Suprapubic skin (tissue), 4 donors: Measurements from ENCODE around the gene TSHZ2.

ENCODE experiments used
- CTCF ChIP-seq, 2 donors: fragments of 200-600 bp in 1 of 2; fragments of 450-650 bp in 1 of 2; sonication (generic) in 1 of 2; IDR thresholded peaks; one replicate each; pipeline ENCODE4 v1.5.1; 2016 to 2019; ENCODE audit warnings: antibody characterized with exemption in 2 of 2, mild to moderate bottlenecking in 1 of 2, moderate library complexity in 1 of 2
- EP300 ChIP-seq: sonication (generic); formaldehyde crosslinking; IDR thresholded peaks from one replicate; pipeline ENCODE4 v1.6.1; 2017; ENCODE audit warnings: antibody characterized with exemption
- POLR2A ChIP-seq, 2 donors: fragments of 450-650 bp; IDR thresholded peaks; one replicate each; pipeline ENCODE4 v1.6.1; 2017; ENCODE audit warnings: antibody characterized with exemption in 2 of 2, mild to moderate bottlenecking in 2 of 2, moderate library complexity in 2 of 2
- POLR2AphosphoS5 ChIP-seq, 3 donors: sonication (generic); formaldehyde crosslinking; IDR thresholded peaks; one replicate each; pipeline ENCODE4 v1.6.1; 2017; ENCODE audit warnings: antibody characterized with exemption in 3 of 3

GRCh38 chr20:53282217-53282955 lies 310.2 kb downstream of the TSHZ2 start:
- TF ChIP-seq CTCF (IDR thresholded peaks at IDR 0.05), result no peak
- no peak for TF ChIP-seq POLR2AphosphoS5 (IDR thresholded peaks at IDR 0.05)
- TF ChIP-seq EP300, result no peak
- TF ChIP-seq POLR2A (IDR thresholded peaks at IDR 0.05), result no peak
